Stimulated activated CD4-positive, alpha-beta T cell treated with anti-CD3 and anti-CD28 coated beads, Interleukin-15, amount 100 ng/mL, for 48 hours (primary cell): ENCODE data around the gene AKNAD1.

Source experiments
- DNase-seq, 2 donors: peaks; one replicate each; pipeline ENCODE4 v3.0.0-alpha.2; 2020; ENCODE audit warnings: low read depth in 2 of 2

AKNAD1 gene

DNA sequence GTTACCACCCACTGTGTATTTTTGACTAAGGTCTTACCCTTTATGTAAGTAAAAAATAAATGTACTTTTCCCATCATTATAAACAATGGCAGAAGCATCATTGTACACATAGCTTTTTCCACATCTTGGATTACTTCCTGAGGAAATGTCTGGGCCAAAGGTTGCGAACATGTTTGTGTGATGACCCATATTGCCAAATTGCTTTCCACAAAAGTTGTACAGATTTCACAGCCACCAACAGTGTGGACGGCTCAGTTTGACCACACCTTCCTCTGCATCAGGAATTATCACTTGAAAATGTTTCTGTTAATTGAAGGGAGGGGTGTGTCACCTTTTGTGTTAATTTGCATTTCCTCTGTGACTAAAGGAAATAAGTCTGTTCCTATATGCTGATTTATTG lies 25.7 kb downstream of the AKNAD1 start:
- DNase-seq: no peak

DNA sequence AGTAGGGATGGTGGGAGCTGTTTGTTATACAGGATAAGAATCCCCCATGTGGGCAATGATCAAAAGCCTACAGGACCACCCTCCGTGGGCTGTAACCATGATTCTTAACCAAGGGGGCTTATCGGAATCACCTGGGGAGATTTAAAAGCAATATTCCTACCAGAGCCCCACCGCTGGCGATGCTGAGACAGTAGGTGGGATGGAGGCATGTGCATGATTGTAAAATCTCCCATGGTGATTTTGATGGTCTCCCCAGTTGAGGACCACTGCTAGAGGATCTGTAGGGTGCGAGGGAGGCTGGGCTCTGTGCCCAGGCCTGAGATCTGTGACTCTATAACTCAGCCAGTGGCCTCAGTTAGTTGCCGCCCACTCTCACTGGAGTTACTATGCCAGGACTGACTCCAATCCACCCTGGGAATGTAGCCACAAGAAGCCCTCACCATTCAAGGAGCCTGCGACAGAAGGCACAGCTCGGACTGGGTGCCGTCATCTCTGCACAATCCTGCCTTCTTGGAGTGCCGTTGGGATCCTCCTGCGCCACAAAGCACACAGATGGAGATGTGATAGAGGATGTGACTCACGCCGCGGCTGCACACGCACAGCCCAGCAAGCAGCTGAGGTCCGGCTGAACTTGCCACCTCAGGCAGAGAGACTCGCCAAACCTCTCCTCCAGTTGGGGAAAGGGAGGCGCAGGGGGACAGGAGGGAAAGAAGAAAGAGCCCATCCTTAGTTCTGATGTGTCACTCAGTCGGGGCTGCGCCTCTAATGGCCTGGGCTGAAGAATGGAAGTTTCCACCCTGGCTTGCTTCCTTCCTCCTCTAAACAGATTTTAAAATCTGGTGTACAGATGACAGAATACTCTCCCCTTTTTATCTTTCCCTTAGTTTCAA lies 26.5 kb downstream of the AKNAD1 start:
- no peak for DNase-seq

- no peak for DNase-seq
Measured at GRCh38 chr1:108829498-108829916, 27.4 kb downstream of the AKNAD1 start.

DNA sequence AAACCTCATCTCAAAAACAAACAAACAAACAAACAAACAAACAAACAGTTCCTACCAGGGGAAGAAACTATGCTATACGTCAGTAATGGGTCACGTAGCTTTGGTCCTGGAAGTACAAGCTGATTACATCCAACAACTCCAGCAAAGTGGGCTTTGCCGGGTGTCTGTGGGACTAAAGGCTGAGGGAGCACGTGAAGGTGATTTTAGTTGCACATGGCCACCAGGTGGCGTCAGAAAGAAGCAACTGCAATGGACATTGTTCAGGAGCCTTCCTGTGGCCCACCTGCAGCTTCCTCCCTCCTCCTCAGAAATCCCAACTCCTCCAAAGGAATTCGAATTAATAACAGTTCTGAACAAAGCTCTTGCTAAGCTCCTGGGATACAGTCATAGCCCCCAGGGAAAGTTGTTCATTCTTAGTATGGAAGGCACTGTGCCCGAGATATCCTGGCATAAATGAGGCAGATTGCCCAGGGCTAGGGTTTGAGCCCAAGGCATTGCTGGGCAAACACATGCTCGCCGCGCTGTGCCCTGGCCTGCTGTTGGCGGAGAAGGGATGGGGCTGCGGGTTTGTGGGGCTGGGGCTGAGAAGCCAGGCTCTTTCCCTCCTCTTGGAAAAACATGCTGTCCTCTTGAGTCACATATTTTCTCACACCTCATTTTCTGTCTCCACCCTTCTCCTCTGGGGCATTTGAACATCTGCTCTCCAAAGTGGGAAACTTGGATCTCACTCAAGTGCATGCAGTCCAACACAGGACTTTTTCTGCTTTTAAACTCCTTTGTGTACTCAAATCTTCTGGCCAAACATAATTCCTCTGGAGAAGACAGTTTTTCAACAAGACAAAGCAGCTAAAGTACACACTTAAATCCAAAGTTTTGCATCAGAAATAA lies 28.6 kb downstream of the AKNAD1 start:
- peak; percentile 3 to 64 for DNase-seq

GRCh38 chr1:108826081-108826635 lies 30.7 kb downstream of the AKNAD1 start:
- no peak for DNase-seq

DNA sequence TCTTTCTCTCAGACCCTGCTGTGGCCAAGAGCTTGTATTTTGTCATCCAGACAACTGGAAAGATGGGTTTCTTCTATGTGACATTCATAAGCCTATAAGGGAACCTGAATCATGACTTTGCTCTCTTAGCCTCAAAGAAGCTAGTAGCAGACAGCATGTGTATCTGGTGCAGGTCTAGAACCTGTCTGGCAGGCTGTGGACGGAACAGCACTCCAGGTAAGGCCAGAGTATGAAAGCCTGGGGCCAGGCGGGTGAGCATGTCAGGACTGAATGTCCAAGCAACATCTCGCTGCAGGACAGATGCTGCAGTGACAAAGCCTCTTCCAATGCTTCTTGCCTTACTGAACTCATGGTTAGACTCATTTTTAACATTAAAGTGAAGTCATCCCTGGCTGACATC lies 32.8 kb downstream of the AKNAD1 start:
- DNase-seq: no peak

- no peak for DNase-seq
Measured at GRCh38 chr1:108823632-108824031, 33.3 kb downstream of the AKNAD1 start.

DNA sequence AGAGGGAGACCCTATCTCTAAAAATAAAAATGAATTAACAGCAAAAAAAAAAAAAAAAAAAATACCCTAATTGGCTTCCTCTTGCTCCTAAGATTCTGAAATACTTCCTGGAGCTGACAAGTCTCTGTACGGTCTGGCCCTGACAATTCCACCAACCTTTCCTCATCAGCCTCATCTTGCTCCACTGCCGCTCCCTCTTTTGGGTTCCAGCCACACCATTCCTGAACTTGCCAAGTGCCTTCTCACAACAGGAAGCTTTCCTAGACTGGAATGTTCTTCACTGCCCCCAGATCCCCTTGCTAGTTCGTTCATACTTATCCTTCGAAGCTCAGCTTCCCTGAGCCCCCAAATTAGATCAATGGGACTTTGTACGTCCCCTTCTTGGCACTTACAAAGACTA lies 37.0 kb downstream of the AKNAD1 start:
- DNase-seq: no peak

DNA sequence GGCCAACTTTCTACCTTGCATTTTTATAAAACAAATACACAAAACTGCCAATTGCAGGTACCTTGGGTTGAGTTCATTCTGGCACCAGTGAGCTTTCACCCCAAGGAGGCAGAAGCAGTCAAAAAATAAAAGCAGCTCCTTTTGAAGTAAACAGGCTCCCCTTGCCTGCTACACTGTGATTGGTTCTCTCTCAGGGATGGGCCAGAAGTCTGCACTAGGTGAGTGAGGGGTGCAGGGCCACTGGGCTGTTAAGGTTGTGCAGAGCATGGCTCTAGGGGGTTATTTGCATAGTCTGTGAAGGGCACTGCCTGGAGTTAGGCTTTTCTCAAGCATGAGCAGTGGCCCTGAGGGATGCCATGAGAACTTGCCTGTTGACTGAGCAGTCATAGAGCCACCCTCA lies 39.1 kb downstream of the AKNAD1 start:
- DNase-seq: no peak

DNA sequence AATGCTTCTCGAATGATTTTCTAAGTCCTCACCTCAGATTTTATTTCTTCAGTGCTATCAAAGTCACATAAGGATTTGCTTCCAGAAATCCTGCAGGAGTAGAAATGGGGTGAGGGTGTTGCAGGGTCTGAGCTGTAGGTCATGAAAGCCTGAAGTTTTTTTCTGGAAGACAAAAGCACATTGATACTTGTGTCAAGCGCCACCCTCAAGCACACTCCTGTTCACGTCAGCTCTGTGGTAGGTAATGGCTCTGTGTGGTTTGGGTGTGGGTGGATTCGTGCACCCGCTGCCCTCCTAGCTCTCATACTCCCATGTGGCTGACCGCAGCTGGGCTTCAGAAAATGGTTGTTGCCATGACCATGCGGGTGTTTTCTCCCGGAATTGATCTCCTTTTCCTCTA lies 39.9 kb downstream of the AKNAD1 start:
- no peak for DNase-seq

- no peak for DNase-seq
Measured at GRCh38 chr1:108816049-108816893, 40.6 kb downstream of the AKNAD1 start.

- DNase-seq: no peak
Measured at GRCh38 chr1:108815566-108815965, 41.3 kb downstream of the AKNAD1 start.

GRCh38 chr1:108814343-108815125 lies 42.4 kb downstream of the AKNAD1 start:
- DNase-seq: no peak

DNA sequence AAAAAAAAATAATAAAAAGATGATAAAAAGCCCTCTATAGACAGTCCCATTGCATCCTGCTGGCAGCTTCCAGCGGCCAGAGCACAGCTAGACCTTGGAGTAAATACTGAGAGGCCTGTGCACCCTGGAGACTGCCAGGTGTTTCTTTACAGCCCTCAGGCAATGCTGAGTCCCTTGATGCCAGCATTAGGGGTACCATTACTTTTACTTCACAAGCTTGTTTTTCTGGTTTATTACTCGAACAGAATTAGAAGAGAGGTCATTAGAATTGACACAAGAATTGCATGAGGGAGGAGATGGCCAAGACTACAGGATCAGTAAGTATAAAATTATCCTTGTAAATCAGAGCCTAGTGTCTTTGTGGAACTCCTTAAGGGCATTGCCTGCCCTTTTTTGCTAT lies 43.6 kb downstream of the AKNAD1 start:
- DNase-seq: no peak

DNA sequence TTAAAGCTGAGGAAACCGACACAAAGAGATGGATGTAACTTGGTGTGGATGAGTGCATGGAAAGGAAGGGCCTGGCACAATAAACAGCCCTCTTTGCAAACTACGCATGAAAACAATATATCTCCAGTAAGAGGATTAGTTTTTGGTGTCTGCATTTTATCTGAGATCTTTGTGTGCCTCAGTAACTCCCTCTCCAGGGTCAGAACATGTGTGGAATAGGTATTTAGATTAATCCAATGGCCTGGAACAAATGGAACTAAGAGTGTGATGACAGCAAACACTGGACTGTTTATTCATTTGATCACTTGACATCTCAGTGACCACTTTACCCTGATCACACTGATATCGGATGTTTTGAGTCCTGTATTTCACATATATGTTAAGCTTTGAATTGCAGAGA lies 45.3 kb downstream of the AKNAD1 start:
- no peak for DNase-seq

- no peak for DNase-seq
Measured at GRCh38 chr1:108808438-108808837, 48.5 kb downstream of the AKNAD1 start.

DNA sequence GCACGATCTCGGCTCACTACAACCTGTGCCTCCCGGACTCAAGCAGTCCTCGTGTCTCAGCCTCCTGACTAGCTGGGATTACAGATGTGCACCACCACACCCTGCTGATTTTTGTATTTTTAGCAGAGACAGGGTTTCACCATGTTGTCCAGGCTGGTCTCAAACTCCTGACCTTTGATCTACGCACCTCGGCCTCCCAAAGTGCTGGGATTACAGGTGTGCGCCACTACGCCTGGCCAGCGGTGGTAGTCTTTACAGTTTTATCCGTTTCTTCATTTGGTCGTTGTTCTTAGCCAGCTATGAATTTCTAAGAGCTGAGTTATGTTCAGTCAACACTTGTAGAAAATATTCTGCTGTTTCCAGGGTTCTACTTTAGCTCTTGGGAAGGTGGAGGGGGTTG lies 53.3 kb downstream of the AKNAD1 start:
- DNase-seq: no peak

DNA sequence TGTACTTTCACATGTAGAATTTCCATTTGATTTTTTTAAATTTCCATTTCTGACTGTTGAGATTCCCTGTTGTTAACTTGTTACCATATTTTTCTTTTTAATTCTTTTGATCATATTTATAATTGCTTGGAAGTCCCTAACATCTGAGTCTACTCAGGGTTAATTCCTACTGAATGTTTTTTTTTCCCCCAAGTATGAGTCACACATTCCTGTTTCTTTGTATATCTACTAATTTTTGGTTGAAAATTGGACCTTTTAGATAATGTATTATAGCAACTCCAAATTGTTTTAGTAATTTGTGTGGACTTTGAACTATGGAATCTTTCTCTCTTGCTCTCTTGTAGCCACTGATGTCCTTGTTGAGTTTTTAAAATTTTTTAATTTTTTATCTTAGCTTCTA lies 55.8 kb downstream of the AKNAD1 start:
- no peak for DNase-seq

- no peak for DNase-seq
Measured at GRCh38 chr1:108799001-108799400, 57.9 kb downstream of the AKNAD1 start.

- DNase-seq: no peak
Measured at GRCh38 chr1:108792420-108792819, 64.5 kb downstream of the AKNAD1 start.

DNA sequence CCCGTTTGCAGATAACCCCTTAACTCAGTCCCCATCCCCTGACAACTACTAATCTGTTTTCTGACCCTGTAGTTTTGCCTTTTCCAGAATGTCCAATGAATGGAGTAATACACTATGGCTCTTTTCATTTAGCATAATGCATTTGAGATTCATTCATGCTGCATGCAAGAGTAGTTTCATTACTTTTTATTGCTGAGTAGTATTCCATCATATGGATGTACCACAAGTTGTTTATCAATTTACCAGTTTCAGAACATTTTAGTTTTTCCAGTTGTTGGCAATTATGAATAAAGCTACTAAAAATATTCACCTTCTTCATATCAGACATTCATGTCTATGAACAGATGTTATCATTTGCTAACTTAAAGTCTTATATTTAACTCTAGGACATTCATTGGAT lies 65.1 kb downstream of the AKNAD1 start:
- no peak for DNase-seq
